Suppressor macrophage treated with lipopolysaccharide for 4 hours (primary cell): ENCODE results near the gene TGM2.

Experiments used
- DNase-seq: peaks from one replicate; pipeline ENCODE4 v3.0.0-alpha.2; 2020

The TGM2 gene

GRCh38 chr20:38129248-38129865 is 35.7 kb downstream of the TGM2 start:
- no peak for DNase-seq

GRCh38 chr20:38128691-38129090 is 36.4 kb downstream of the TGM2 start:
- DNase-seq, result no peak

- DNase-seq, result no peak
These were observed 37.0 kb downstream of the TGM2 start for GRCh38 chr20:38127920-38128528.

- no peak for DNase-seq
These were observed 38.0 kb downstream of the TGM2 start for GRCh38 chr20:38126932-38127621.

GRCh38 chr20:38126146-38126921 is 38.7 kb downstream of the TGM2 start:
- no peak for DNase-seq

GRCh38 chr20:38125157-38126056 is 39.7 kb downstream of the TGM2 start:
- DNase-seq, result no peak

GRCh38 chr20:38123021-38123587 is 42.0 kb downstream of the TGM2 start:
- DNase-seq, result no peak

GRCh38 chr20:38121741-38122140 is 43.3 kb downstream of the TGM2 start:
- DNase-seq, result no peak

- no peak for DNase-seq
These were observed 44.5 kb downstream of the TGM2 start for GRCh38 chr20:38120625-38120988.

- DNase-seq, result no peak
These were observed 45.6 kb downstream of the TGM2 start for GRCh38 chr20:38119446-38119845.

- DNase-seq, result no peak
These were observed 47.4 kb downstream of the TGM2 start for GRCh38 chr20:38117635-38118034.

GRCh38 chr20:38117205-38117604 is 47.9 kb downstream of the TGM2 start:
- DNase-seq, result no peak

- no peak for DNase-seq
These were observed 48.5 kb downstream of the TGM2 start for GRCh38 chr20:38116409-38117165.

GRCh38 chr20:38115896-38116295 is 49.2 kb downstream of the TGM2 start:
- DNase-seq, result no peak

- DNase-seq, result no peak
These were observed 49.9 kb downstream of the TGM2 start for GRCh38 chr20:38115205-38115604.

- DNase-seq, result peak; percentile 51
These were observed 50.7 kb downstream of the TGM2 start for GRCh38 chr20:38114353-38114791.

- peak; percentile 79 for DNase-seq
These were observed 51.4 kb downstream of the TGM2 start for GRCh38 chr20:38113401-38114325.

- DNase-seq, result no peak
These were observed 52.2 kb downstream of the TGM2 start for GRCh38 chr20:38112930-38113294.

GRCh38 chr20:38112261-38112929 is 52.7 kb downstream of the TGM2 start:
- no peak for DNase-seq
